22Rv1 (cell line): ENCODE measurements around the gene TMEM145.

ENCODE experiments used
- H3K27ac ChIP-seq: fragments of 450-650 bp; 2 replicates; pipeline ENCODE4 v1.5.1; 2017
- ZFX ChIP-seq: fragments of 450-650 bp; IDR thresholded peaks from 2 replicates; pipeline ENCODE4 v1.6.1; 2017; ENCODE audit warnings: antibody characterized with exemption, borderline replicate concordance
- TF ChIP-seq, protein P1 (sequence below): fragments of 450-650 bp; IDR thresholded peaks from 2 replicates; pipeline ENCODE4 v1.5.1; 2017; ENCODE audit warnings: mild to moderate bottlenecking

TMEM145 gene

DNA sequence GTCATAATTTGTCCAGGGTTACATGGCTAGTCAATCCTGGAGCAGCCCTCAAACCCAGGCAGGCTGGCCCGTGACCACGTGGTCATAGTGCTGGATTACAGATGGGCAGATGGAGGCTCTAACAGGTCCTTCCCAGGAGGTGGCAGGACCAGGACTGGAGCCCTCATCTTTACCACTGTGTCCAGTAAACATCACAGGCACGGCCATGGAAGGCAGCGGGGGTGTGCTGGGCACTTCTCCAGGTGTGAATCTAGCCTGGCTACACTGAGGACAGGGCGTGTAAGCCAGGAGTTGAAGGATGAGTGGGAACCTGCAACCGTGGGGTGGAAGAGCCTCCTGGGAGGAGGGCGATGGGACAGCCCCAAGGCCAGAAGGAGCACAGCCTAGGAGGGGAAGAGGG, 38.0 kb upstream of the TMEM145 start:
- no peak for TF ChIP-seq ZFX
- TF ChIP-seq, protein P1, sequence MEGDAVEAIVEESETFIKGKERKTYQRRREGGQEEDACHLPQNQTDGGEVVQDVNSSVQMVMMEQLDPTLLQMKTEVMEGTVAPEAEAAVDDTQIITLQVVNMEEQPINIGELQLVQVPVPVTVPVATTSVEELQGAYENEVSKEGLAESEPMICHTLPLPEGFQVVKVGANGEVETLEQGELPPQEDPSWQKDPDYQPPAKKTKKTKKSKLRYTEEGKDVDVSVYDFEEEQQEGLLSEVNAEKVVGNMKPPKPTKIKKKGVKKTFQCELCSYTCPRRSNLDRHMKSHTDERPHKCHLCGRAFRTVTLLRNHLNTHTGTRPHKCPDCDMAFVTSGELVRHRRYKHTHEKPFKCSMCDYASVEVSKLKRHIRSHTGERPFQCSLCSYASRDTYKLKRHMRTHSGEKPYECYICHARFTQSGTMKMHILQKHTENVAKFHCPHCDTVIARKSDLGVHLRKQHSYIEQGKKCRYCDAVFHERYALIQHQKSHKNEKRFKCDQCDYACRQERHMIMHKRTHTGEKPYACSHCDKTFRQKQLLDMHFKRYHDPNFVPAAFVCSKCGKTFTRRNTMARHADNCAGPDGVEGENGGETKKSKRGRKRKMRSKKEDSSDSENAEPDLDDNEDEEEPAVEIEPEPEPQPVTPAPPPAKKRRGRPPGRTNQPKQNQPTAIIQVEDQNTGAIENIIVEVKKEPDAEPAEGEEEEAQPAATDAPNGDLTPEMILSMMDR, result no peak
- no peak overlapping the region for H3K27ac ChIP-seq

DNA sequence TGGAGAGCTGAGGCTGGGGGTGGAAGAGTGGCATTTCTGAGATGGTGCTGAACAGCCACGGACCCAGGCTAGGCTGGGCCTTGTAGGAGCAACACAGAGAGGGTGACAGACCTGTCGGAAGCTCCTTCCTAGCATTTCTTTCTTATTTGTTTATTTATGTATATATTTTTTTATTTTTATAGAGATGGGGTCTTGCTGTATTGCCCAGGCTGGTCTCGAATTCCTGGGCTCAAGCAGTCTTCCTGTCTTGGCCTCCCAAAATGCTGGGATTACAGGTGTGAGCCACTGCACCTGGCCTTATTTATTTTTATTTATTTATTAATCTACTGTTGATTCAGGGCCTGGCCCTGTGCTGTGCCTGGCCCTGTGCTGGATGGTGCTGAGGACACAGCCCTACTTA, 37.6 kb upstream of the TMEM145 start:
- no peak overlapping the region for H3K27ac ChIP-seq
- TF ChIP-seq, protein P1, result no peak
- no peak for TF ChIP-seq ZFX

DNA sequence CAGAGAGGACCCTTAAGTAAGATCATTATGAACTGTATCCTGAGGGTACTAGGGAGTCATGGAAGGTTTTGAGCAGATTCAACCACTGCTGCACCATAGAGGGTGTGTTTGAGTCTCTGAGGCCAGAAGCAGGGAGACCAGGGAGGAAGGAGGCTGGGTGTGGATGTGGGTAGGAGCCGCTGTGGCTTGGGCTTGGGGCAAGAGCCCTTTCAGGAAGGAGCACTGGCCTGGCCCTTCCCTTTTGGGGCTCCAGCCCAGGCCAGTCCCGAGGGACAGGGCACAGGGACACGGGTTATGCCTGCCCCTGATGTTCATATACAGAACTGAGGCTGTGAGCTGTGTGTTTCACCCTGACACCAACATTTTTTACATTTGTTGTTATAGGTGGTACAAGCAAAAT, 36.8 kb upstream of the TMEM145 start:
- no peak overlapping the region for H3K27ac ChIP-seq
- no peak for TF ChIP-seq ZFX
- TF ChIP-seq, protein P1, result no peak

DNA sequence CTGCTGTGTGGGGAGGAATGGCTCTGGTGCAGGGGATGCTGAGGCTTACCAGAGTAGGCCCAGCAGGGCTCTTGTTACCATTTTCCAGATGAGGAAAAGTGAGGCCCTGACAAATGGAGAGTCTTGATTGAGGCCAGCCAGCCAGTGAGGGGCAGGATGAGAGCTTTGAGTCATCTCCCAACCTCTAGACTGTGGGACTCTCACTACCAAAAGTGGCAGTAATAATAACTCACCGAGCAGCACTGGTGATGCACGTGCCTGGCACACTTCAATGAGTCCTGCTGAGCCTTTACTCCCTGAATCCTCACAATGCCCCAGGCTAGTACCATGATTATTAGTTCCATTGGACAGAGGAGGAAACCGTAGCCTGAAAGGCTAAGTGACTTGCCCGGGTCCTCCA, 36.3 kb upstream of the TMEM145 start:
- no peak for TF ChIP-seq ZFX
- TF ChIP-seq, protein P1, result no peak
- peak overlapping the region; percentile 89; the same call in 1 of the 2 replicates for H3K27ac ChIP-seq

DNA sequence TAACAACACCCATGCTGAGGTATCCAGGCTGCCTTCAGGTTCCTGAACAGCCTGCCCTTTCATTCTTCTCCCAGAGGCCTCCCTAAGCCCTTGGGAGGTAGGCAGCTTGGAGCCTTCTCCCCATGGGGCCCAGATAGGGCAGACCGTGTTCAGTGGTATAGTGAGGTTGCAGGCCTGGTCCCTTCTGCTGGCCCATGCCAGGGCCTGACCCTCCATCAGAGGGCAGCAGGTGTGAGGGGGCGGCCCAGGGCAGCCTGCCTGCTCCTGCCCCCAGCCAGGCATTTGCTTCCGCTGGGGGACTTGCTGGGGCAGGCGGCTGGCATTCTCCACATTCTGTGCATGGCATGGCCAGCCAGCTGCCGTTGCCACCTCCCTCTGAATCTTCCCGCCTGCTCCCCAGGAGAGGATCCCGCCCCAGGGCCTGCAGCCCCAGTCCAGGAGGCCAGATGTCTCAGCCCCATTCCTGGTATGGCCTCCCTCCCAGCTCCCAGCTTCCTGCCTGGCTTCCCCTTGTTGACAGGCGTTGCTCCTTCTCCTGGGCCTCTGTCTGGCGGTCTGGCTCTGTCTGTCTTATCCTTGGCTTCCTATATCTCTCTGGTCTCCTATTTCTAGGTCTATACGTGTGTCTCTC, 35.2 kb upstream of the TMEM145 start:
- TF ChIP-seq, protein P1, result no peak
- no peak for TF ChIP-seq ZFX
- H3K27ac ChIP-seq, result peak overlapping the region; percentile 89; the same call in 1 of the 2 replicates

DNA sequence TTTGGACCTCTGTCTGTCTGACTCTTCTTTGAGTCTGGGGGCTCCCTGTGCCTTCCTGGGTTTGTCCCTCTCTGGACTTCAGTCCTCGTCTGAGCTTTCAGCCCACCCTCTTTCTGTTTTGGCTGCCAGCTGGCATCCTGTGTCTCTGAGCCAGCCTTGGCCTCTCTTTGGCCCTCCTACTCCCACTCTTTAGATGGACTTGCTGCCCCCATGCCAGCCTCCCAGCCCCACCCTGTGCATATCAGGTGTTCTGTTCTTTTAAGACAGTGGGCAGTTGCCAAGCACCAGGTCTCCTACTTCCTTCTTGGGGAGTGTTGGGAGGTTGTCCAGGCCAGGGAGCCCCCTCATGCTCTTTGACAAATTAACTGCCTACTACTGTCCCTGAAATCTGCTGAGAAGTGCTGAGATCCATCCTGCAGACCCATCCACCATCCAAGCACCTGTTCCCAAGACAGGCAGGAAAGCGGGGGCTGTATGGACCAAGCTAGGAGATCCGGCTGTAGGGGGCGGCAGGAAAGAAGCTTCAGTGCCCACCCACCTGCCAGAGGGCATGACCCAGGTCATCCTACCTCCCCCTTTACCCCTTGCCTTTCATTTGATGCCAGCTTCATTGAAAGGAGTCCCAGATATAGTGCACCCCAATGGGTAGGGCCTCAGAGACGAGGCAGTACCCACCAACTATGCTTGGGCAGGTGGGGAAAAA, 34.5 kb upstream of the TMEM145 start:
- H3K27ac ChIP-seq, result peak overlapping the region; percentile 89
- no peak for TF ChIP-seq ZFX
- TF ChIP-seq, protein P1, result no peak

DNA sequence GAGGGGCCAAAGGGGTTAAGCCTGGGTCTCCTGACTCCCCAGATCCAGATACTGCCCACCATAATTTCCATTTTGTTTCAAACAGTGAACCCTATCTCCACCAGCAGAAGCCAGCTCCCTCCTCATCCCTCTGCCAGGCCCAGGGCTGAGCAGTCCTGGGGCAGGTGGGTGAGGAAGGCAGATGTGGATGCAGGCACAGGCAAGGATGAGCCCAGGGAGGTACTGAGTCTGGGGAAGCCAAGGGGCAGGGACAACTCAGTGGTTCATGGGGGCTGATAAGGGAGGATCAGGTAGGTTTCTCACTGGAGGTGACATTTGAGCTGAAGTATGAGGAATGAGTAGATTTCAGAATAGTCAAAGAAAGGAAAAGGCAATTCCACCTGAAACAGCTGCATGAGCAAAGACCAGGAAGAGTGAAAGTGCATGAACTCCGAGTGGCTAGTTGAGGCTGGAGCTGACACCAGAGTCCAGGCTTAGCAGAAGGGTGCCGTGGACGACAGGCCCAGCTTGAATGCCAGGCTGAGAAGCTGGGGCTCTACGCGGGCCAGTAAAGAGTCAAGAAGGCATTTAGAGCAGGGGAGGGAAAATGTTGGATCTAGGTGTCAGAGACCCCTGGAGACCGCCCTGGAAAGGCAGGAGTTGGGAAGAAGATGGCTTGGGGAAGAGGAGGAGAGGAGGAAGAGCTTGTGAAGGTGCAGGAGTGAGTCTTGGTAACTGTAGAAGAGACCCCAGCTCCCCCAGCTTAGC, 33.8 kb upstream of the TMEM145 start:
- no peak for TF ChIP-seq ZFX
- TF ChIP-seq, protein P1, result no peak
- peak overlapping the region; percentile 89 for H3K27ac ChIP-seq
